Islet of Langerhans (tissue), 1 donor: ENCODE measurements around the gene DPPA5.
"Not testable (repeated sequence)": the region's sequence is repeated elsewhere in the genome, so short reads cannot be mapped to it uniquely, and the experiment has no call there.

ENCODE experiments used
- FAIRE-seq: peaks from one replicate; lab custom pipeline; 2011; peaks lifted over from hg19 to GRCh38; lab: Jason Lieb, UNC

Gene DPPA5

DNA sequence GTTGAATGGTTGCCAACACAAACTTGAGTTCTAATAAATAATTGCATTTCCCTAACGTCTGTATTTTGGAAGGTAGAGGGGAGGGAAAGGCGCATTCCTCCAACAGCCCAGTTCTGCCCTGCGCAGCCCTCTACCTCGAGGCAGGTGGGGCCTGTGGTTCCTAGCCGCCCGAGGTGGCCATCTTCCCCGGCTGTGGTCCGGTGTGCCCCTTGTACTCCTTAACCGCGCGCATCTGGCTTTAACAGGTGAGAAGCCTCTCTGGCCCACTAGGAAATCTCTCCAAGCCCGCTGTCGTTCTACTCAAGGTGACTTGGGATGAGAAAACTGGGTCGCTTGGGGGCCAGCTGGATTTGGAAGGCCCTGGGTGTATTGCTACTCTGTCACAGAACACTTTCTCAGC is 10.0 kb upstream of the DPPA5 start:
- FAIRE-seq = no peak

DNA sequence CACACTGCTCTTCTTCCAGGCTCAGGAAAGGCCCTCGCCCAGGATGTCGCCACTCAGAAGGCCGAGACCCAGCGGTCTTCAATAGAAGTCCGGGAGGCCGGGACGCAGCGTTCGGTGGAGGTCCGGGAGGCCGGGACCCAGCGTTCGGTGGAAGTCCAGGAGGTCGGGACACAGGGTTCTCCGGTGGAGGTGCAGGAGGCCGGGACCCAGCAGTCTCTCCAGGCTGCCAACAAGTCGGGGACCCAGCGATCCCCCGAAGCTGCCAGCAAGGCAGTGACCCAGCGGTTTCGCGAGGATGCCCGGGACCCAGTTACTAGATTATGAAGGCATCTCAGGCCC is 9.4 kb upstream of the DPPA5 start:
- no peak for FAIRE-seq

GRCh38 chr6:73362869-73363536 is 8.9 kb upstream of the DPPA5 start:
- no peak for FAIRE-seq

DNA sequence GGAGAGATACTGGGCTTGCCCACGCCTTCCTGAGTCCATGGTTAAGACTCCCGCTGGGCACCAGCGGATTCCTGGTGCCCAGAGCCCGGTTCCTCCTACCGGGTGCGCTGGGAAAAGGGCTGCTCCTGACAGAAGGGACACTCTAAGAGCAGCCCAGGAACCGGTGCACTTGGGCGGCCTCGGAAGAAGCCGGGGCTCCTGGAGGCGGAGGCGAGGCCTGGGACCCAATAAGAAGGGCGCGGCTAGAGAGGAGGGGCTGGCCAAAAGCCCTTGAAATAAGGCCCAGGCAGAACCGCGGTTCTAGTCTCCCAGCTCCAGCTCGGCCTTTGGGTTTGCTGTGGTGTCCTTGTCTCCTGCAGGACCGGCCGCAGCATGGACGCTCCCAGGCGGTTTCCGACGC is 8.3 kb upstream of the DPPA5 start, which contains the start of gene KHDC3L:
KHDC3L (plus strand) TSS at position 301 of the 400 bp plus-strand sequence; CDS start at position 373, 72 bp downstream.
- no peak for FAIRE-seq

GRCh38 chr6:73349311-73349710 is 4.8 kb downstream of the DPPA5 start:
- FAIRE-seq = no peak

DNA sequence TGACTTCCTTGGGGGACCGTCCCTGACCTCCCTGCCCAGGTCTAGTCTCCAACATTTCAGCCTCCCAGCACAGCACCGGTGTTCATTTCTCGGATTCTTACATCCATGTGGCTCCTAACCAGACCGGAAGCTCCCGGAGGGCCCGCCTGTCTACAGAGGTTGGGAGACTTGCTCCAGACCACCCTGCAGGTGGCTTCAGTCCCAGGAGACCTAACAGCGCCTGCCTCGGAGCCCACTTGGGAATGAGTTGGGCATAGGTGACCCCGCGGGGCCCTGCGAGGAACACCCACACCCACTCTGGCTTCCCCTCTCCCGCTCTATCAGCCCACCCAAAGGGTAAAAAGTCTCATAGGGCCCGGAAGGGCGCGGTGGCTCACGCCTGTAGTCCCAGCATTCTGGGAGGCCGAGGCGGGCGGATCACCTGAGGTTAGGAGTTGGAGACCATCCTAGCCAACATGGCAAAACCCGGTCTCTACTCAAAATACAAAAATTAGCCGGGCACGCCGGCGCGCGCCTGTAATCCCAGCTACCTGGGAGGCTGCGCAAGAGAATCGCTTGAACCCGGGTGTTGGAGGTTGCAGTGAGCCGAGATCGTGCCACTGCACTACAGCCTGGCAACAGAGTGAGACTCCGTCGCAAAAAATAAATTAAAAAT is 5.4 kb downstream of the DPPA5 start:
- FAIRE-seq = no peak

GRCh38 chr6:73343164-73343563 is 10.9 kb downstream of the DPPA5 start:
- no peak for FAIRE-seq

DNA sequence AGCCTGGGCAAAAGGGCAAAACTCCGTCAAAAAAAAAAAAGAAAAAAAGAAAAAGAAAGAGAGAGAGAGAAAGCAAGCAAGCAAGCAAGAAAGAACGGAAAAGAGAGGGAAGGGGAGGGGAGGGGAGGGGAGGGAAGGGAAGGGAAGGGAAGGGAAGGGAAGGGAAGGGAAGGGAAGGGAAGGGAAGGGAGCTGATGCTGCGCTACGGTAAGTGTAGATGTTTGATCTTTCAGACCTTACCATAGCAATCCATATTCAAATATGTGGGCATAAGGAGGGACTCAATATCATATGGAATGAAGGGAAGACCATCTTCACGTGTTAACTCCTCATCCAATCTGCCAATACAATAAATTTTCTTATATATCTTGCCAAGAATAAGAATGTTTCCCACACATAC is 11.9 kb downstream of the DPPA5 start:
- no peak for FAIRE-seq

DNA sequence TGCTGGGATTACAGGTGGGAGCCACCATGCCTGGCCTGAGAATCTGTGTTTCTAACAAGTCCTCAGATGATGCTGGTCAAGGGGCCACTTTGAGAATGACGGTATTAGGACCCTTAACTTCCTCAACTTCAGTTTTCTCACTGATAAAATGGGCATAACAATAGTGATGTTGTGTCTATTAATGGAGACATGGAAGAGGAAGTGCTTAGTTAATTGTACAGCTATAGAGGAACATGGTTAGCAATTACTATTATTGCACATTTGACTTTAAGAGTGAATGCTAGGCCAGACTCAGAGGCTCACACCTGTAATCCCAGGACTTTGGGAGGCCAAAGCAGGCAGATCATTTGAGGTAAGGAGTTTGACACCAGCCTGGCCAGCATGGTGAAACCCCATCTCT is 12.7 kb downstream of the DPPA5 start:
- no peak for FAIRE-seq

DNA sequence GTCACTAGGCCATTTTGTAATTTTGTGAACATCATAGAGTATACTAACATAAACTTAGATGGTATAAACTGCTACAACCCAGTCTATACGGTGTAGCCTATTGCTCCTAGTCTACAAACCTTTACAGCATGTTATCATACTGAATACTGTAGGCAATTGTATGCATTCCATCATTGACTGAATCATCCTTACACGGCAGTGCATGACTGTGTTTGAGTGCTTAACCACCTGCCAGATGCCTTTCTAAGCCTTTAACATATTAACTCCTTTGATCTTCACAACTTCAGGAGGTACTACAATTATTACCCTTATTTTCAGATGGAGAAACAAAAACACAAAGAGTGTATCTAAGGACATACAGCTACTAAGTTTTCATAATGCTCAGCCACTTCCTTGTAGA is 14.0 kb downstream of the DPPA5 start:
- no peak for FAIRE-seq

- FAIRE-seq = no peak
Measured at GRCh38 chr6:73339340-73339739, 14.7 kb downstream of the DPPA5 start.

GRCh38 chr6:73329201-73329600 is 24.9 kb downstream of the DPPA5 start:
- no peak for FAIRE-seq

DNA sequence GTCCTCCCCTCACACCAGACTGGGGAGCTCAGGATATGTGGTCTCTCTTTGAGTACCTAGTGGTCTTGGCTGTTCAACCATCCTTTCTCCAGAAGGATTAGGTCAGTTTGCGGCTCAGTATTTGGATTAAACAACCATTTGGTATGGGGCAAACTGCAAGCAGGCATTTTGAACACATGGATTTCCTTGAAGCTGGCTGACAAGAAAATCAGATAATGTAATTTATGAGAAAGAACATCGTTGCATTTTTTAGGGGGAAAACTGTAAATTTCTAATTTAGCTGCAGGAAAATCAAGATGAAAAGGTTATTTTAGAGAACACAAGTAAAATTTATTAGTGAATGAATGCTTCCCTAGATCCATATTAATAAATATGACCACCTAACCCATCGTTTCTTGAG is 25.3 kb downstream of the DPPA5 start:
- FAIRE-seq = no peak

- no peak for FAIRE-seq
Measured at GRCh38 chr6:73325656-73326055, 28.4 kb downstream of the DPPA5 start.

GRCh38 chr6:73323323-73323722 is 30.8 kb downstream of the DPPA5 start:
- no peak for FAIRE-seq

GRCh38 chr6:73314577-73315492 is 39.2 kb downstream of the DPPA5 start:
- no peak for FAIRE-seq

DNA sequence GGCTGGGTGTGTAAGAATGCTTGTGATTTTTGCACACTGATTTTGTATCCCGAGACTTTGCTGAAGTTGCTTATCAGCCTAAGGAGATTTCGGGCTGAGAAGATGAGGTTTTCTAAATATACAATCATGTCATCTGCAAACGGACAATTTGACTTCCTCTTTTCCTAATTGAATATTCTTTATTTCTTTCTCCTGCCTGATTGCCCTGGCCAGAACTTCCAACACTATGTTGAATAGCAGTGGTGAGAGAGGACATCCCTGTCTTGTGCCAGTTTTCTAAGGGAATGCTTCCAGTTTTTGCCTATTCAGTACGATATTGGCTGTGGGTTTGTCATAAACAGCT is 43.6 kb downstream of the DPPA5 start:
- FAIRE-seq = not testable (repeated sequence)

DNA sequence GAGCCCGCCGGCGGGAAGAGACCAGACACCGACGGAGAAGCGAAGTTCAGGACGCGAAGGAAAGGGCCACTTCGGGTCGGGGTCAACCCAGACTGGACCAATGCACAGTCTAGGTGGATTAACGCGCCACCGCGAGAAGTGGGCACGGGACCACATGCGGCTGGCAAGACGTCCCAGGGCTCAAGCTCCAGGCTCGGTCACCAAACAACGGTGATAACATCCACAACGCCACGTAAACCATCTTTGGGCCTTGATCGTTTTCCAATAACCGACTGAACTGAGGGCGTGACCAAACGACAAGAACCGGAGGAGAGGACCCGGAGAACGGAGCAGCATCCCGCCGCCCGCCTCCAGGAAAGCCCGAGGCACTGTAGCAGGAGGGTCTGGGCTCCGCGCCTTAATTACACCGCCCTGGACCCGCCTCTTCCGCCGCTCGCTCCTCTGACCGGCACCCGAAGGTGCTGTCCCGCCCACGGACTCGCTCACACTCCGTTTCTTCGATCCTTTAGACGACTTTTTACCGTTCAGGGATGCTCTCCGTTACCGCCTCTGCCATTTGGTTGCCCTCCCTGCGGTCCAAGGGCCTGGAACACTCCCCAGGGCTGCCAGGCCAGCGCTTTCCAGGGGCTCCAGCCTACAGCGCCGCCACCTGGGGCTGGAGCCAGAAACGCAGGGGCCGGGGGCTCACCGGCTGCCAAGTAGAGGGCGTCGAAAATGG is 44.1 kb downstream of the DPPA5 start:
- FAIRE-seq = no peak

DNA sequence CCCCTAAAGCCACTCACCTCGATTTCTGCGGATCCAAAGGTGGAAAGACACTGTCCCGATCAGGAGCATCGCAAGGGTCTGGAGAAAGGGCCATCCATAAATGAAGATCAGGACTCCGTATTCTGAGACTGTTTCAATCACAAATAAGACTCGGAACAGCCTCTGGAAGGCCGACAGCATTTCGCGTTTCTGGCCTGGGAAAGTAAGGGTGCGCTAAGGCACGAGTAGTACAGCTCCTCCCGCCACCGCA is 44.6 kb downstream of the DPPA5 start:
- FAIRE-seq = no peak

DNA sequence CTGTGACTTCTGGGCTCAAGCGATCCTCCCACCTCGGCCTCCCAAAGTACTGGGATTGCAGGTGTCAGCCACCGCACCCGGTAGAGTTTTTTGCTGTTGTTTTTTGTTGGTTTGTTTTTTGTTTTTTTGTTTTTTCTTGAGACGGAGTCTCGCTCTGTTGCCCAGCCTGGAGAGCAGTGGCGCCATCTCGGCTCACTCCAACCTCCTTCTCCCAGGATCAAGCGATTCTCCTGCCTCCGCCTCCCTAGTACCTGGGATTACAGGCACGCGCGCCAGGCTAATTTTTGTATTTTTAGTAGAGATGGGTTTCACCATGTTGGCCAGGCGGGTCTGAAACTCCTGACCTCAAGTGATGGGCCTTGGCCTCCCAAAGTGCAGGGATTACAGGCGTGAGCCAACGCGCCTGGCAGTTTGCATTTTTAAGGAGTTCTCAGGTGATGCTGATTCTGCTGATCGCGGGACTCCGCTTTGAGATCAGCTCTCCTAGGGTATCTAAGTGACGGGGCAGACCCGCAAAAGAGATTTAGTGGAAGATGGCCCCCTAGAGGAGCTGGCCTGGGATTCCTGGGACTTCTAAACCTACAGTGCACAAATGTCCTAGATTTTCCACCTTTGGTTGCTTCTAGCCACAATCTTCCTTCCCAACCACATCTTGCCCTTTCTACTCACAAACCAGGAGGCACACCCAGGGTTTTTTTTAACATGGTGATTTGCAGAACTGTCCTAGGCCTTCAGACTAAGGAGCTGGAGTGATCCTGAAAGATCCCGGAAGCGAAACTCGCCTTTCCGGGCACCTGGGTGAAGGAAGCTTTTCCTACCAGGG is 45.2 kb downstream of the DPPA5 start:
- no peak for FAIRE-seq

- not testable (repeated sequence) for FAIRE-seq
Measured at GRCh38 chr6:73303773-73304172, 50.3 kb downstream of the DPPA5 start.
